ENCODE data around the gene MRPL20.
"Not testable (repeated sequence)": the region's sequence is repeated elsewhere in the genome, so short reads cannot be mapped to it uniquely, and the experiment has no call there.

MRPL20 gene

DNA sequence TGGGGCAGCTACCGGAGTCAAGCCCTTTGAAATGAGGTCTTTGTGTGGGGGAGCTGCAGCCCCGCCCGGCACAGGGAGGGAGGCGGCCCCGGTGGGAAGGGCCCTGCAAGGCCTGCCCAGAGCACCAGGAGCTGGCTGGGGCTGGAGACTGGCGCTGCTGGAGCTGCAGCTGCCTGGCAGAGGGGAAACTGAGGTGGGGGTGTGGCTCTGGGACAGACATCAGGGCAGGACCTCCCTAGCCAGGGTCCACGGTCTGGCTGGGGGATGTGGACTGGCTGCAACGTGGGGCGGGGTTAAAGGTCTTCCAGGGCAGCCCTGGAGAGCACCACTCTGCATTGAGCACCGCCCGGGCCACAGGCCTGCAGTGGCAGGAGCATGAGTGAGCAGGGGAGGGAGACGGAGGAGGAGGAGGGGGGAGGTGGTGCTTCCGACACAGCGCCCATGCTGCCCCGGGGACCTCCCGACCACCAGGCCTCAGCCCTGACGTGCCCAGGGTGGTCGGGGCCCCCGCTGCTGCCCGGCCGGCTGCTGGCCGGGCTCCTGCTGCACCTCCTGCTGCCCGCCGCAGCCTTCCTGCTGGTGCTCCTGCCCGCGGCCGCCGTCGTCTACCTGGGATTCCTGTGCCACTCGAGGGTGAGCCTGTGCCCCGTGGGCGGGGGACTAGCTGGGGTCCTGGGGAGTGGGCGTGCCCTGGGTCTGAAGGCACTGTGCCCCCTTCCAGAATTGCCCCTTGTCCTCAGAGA is 18.8 kb upstream of the MRPL20 start:
- peak; percentile 82 for DNase-seq (ENCODE audit: low spot score)

DNA sequence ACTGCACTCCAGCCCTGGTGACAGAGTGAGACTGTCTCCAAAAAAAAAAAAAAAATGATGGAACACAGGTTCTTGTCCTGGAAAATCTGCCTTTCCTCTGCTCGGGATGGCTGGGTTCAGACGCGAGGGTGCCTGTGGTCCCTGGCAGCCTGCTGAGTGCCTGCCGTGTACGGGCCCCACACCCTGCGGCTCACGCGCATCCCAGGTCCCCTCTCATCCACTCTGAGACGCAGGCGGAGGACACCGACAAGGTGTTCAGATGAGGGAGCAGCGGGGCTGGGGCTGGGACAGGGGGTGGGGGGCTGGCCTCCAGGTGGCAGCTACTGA is 18.3 kb upstream of the MRPL20 start:
- DNase-seq (ENCODE audit: low spot score), result no peak

DNA sequence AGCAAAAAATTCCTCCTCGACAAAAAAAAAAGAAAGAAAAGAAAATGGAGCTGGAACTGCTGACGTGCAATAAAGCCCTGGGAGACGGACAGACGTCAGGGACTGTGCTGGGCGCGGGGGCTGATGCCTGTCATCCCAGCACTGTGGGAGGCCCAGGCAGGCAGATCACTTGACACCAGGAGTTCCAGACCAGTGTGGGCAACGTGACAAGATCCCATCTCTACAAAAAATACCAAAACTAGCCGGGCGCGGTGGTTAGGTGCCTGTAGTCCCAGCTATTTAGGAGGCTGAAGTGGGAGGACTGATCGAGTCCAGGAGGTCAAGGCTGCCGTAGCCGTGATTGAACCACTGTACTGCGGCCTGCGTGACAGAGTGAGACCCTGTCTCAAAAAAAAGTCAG is 17.6 kb upstream of the MRPL20 start:
- DNase-seq (ENCODE audit: low spot score), result no peak

DNA sequence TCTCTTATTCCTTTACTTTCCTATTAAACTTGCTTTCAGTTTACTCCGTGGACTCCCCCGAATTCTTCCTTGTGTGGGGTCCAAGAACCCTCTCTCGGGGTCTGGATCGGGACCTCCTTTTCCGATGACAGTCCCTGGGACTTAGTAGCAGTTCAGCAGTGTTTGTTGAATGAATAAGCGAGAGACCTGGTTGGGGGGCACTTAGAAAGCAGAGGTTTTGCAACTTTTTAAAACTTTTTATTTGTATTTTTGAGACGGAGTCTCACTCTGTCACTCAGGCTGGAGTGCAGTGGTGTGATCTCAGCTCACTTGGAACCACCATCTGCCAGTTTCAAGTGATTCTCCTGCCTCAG is 16.1 kb upstream of the MRPL20 start:
- no peak for DNase-seq (ENCODE audit: low spot score)

DNA sequence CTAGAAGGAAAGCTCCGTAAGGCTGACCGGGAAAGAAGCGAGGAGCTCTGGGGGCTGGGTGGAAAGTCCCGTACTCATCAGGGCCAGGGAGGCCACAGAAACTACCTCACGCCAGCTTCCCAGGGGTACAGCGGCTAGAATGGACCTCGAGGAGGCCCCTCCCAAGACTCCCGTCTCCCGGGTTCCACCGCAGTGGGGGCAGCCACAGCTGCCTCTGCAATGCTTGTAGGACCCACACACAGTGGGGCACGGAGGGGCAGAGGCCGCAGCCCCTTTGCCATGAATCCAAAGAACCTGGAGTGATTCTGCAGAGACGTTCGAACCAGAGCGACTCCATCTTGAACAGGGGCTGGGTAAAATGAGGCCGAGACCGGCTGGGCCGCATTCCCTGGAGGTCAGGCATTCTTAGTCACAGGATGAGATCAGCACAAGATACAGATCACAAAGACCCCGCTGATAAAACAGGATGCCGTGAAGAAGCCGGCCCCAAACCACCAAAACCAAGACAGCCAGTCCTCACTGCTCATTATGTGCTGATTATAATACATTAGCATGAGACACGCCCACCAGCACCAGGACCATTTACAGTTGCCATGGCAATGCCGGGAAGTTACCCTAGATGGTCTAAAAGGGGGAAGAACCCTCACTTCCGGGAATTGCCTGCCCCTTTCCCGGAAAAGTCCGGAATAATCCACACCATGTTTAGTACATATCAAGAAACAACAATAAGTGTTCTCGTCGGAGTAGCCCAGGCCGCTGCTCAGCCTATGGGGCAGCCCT is 15.6 kb upstream of the MRPL20 start:
- no peak for DNase-seq (ENCODE audit: low spot score)

DNA sequence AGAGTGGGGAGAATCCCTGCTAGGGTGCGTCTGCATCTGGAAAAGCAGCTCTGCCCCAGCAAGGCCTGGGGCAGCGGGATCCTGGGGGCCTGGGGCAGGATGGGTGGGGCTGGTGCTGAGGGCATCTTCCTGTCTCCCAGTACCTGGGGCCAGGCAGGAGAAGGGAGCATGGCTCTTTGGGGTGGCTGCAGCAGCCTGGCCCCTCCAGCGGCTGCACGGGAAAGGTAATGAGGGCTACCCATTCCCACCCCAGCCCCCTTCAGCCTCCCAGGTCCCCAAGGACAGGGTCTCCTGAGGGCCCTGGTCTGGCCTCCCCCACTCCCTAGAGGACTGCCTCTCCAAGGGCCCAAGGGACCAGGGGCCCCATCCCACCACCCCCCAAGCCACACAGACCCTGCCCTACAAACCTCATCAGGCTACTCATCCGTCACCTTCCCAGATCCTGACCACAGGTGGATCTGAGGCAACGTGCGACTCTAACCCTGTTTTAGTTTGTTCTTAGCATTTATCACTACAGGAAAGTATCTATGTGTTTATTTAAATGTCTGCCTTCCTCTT is 14.9 kb upstream of the MRPL20 start:
- no peak for DNase-seq (ENCODE audit: low spot score)

DNA sequence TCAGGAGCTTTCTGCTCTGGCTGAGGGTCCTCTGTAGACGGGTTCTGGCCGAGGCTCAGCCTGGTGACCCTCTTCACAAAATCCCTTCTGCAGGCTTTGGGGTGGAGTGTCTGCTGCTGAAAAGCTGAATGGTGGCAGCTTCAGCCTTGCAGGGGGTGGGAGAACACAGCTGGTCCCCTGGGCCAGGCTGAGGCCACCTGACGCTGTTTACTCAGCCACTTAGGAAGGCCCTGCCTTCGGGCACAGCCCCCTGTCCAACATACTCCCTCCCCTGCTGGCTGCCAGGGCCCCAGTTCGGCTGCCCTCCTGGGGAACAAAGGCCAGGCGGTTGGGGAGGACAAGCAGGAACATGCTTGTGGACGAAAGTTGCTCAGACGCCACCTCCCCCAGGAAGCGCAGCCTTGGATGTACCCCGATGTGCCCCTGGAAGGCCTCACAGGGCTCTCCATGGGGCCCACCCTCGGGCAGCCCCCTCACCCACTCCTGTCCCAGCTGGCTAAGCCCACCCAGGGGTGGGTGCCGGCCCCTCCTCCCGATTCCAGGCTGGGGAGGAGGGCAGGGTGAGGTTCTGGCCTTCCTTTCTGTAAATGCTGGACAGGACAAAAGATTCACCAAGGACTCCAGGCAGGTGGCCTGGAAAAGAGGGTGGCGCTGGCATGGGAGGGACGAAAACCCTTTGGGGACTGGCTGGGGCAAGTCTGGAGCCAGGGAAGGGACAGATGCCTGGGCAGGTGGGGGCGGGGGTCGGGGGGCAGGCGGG is 14.2 kb upstream of the MRPL20 start, which contains the start of gene ANKRD65:
Gene ANKRD65 (minus strand): TSS at position 130 of the 760 bp plus-strand sequence. CDS start 271 bp downstream, outside the sequence.
- DNase-seq (ENCODE audit: low spot score), result peak; percentile 64

DNA sequence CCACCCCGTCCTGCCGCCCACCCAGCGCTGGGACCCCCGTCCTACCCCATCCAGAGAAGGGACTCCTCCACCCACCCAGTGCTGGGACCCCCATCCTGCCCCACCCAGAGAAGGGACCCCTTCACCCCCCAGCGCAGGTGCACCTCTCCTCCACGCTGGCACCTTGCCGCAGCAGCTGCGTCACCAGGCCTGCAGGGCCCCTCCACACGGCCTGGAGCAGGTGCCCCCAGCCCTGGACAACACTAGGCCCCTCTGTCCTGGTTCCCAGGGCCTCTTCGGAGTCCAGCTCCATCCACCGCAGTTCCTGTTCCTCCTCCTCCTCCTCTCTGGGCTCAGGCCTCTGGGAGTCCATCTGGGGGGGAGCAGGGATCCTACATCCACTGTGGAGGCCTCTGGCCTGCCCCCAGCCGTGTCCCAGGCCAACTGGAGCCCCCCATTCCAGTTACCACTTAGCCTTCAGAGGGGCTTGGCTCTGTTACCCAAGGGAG is 13.6 kb upstream of the MRPL20 start:
- DNase-seq (ENCODE audit: low spot score), result no peak

DNA sequence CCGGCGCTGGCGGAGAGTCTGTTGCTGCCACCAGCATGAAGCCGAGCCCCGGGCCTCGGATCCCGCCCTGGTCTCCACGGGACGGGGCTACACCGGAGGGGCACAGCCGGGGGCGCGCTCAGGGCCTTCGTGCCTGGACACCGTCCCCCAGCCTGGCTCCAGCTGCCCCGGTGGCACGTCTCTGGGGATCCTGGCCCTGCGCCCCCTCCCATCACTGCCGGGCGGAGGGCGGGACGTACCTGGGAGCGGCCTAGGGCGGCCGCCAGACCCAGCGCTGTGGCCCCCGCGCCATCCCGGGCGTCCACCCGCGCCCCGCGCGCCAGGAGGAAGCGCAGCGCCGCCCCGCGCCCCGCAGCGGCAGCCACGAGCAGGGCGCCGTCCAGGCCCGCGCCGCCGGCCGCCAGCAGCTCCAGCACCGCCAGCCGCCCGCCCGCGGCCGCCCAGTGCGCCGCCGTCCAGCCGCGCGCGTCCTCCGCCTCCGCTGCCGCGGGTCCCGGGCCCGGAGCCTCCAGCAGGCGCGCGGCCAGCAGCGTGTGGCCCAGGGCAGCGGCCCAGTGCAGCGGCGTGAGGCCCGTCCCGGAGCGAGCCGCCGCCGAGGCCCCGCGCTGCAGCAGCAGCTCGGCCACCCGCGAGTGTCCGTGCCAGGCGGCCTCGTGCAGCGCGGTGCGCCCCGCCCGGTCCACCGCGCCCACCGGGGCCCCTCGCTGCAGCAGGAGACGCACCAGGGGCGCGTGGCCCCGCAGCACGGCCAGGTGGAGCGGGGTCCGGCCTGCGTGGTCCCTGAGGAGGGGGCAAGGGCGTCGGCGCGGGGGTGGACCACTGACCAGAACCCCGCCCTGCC is 12.9 kb upstream of the MRPL20 start:
- no peak for DNase-seq (ENCODE audit: low spot score)

DNA sequence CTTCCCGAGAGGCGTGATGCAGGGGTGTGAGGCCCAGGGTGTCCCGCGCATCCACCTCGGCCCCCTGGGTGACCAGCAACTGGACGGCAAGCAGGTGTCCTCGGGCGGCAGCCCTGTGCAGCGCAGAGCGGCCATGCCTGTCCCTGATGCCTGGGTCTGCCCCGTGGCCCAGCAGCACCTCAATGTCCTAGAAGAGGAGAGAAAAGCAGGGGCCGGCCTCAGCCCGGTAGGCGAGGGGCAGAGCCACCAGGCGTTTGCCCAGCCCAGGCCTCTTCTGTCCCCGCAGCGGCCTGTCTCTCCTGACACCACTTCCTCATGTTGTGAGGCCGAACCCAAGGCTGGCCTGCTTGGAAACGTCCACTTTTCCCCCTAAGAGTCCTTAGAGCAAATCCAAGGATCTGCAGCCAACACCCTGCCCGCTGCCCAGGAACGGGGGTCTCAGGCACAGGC is 12.3 kb upstream of the MRPL20 start:
- no peak for DNase-seq (ENCODE audit: low spot score)

DNA sequence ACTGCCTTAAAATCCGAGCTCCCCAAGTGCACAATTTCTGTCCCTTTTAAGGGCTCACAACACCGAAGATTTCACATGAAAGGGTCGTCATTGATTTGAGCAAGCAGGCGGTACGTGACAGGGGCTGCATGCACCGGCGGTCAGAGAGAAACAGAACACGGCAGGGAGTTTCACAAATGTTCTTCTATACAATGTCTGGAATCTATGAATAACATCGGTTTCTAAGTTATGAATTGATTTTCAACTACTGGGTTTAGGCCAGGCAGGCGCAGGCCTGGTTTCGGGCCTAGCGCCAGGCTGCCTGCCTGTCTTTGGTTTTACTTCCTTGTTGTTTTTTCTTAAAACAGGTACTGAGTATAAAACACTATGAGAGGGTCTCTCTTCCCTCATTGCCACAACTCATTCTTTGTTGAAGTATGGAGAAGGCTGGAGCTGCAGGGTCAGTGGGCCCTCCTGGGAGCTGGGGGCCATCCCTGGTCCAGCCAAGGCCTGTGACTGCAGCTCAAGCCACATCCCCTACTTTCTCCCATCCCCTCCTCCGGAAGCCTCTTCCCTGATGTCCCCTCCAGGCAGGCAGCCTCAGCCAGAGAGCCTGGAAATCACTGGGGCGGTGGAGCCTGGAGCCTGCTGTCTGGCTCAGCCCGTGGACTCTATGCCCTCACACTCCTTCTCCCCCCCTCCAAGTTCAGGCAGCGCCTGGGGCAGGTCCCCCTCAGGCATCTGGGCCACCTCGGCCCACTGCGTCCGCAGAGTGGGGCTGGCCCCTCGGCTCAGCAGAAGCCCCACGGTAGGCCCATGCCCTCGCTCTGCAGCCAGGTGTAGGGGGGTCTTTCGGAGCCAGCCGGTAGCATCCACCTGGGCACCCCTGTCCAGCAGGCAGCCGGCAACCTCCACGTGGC is 11.6 kb upstream of the MRPL20 start:
- no peak for DNase-seq (ENCODE audit: low spot score)

DNA sequence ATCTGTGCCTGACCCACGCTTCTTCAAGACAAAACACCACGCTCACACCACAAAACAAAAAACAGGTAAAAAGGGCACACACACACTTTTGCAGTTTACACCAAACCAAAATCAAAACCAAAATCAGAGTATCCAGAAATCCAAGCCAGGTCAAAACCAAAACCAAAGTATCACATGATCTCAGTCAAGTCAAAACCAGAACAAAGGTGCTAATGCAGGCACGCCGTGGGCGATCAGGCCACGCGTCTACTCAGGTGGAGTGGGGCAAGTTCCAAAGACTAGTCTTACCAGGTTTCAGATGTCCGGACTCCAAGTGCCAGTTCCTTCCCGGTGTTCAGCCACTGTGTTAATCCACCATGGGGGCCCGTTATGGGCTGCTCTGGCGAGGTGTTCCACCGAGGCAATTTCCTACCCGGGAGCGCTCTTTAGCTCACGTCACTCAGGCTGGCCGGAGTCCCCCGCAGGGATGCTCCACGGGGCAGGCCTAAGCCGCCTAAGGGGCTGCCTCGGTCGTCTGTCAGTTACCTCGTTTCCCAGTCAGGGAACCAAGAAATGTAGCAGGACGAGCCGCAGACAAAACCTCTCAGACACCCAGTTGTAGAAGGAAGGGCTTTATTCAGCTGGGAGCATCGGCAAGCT is 10.9 kb upstream of the MRPL20 start:
- DNase-seq (ENCODE audit: low spot score), result not testable (repeated sequence)

DNA sequence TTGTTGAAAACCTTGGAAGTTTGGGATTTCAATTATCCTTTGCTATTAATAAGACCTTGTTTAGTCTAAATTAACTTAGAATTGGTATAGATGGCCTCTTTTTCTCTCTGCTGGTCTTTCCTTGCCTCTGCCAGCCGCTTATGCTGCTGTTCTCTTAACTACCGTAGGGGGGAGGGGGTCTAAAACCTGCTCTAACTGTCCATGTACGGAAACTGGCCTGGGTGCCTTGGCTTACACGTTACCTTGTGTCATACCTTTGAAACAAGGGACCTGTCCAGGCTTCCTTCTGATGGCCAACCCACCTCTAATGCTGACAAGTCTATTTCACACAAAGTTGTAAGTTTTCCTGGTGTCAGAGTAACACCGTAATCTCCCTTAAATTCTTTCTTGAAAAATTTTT is 10.3 kb upstream of the MRPL20 start:
- DNase-seq (ENCODE audit: low spot score), result not testable (repeated sequence)

DNA sequence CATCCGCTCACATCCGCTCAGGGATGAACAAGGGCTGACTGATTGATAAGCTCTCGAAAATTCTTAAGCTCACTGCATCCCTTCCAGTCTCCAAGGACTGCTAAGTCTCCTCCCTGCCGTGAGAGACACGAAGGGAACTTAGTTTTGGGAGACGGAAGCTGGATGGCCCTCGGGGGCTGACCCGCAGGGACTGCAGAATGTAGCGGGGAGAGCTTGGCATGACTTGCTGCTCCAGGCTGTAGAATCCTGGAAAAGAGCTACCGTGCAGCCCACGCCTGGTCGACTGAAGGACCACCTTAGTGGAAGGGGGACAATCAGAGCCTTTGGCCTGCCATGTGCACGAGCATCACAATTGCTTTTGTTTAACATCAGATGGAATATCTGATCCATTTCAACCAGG is 8.7 kb upstream of the MRPL20 start:
- no peak for DNase-seq (ENCODE audit: low spot score)

DNA sequence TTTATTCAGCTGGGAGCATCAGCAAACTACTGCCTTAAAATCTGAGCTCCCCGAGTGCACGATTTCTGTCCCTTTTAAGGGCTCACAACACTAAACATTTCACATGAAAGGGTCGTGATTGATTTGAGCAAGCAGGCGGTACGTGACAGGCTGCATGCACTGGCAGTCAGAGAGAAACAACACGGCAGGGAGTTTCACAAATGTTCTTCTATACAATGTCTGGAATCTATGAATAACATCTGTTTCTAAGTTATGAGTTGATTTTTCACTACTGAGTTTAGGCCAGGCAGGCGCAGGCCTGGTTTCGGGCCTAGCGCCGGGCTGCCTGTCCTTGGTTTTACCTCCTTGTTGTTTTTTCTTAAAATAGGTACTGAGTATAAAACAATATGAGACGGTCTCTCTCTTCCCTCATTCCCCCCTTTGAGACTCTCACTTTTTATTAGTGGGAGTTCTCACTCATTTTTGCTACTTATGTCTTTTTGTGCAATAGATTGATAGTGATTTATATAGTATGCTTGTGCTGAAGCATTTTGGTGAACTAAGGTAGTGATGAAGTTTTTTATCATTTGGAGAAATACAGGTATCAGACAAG is 5.3 kb upstream of the MRPL20 start:
- not testable (repeated sequence) for DNase-seq (ENCODE audit: low spot score)

DNA sequence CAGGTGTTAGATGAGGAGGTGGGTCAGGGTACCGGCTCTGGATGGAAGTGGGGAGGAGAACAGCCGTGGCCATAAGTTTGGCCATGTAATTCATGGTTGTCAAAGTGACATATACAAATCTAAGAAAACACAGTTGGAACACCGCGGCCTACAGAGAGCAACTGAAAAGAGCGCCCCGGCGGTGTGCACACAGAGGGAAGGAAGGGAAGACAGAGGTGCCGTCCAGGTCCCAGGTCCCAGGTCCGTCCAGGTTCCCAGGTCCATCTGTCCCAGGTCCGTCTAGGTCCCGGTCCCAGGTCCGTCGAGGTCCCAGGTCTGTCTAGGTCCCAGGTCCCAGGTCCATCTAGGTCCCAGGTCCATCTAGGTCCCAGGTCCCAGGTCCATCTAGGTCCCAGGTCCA is 4.5 kb upstream of the MRPL20 start:
- no peak for DNase-seq (ENCODE audit: low spot score)

DNA sequence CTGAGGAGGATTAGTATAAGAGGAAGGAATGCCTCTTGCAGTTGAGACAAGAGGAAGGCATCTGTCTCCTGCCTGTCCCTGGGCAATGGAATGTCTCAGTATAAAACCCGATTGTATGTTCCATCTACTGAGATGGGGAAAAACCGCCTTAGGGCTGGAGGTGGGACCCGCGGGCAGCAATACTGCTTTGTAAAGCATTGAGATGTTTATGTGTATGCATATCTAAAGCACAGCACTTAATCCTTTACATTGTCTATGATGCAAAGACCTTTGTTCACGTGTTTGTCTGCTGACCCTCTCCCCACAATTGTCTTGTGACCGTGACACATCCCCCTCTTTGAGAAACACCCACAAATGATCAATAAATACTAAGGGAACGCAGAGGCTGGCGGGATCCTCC is 3.1 kb upstream of the MRPL20 start:
- DNase-seq (ENCODE audit: low spot score), result not testable (repeated sequence)

DNA sequence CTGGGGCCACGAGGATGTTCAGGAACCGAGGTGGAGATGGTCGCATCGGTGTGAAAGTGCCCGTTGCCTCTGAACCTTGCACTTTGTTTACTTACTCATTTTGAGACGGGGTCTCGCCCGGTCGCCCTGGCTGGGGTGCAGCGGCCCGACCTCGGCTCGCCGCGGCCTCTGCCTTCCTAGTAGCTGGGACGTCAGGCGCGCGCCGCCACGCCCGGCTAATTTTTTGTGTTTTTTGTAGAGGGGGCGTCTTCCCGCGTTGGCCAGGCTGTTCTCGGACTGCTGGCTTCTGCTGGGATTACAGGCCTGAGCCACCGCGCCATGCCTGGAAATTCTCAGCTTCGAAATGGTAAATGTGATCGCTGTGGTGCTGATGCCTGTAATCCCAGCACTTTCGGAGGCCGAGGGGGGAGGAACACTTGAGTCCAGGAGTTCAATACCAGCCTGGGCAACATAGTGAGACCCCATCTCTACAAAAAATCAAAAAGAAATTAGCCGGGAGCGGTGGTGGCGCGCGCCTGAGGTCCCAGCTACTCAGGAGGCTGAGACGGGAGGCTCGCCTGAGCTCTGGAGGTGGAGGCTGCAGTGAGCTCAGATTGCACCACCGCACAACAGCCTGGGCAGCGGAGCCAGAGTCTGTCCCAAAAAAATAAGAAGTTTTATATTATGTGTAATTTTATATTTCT is 684 bp upstream of the MRPL20 start:
- no peak for DNase-seq (ENCODE audit: low spot score)

All from pons (tissue), 1 donor.